Activated CD4-positive, alpha-beta T cell treated with anti-CD3 and anti-CD28 coated beads, Interleukin-2, amount 10 ng/mL, durations not matched to agents 24 days and 14 days (primary cell): ENCODE measurements around the gene TMEM51. TPM values are rescaled to one million over a fixed set of nuclear protein-coding genes. Genes with fewer than 3 reads are reported as not detected.

Experiments used
- DNase-seq: peaks from one replicate; pipeline ENCODE4 v3.0.0; 2022
- H3K27ac Mint-ChIP-seq: one replicate; pipeline ENCODE4 v1.8.0; 2022; ENCODE audit warnings: mild to moderate bottlenecking, mixed read lengths
- H3K27me3 Mint-ChIP-seq: one replicate; pipeline ENCODE4 v1.8.0; 2022; ENCODE audit warnings: mixed read lengths
- H3K36me3 Mint-ChIP-seq: one replicate; pipeline ENCODE4 v1.8.0; 2022; ENCODE audit warnings: low read depth, mild to moderate bottlenecking, mixed read lengths
- H3K4me1 Mint-ChIP-seq: one replicate; pipeline ENCODE4 v1.8.0; 2021; ENCODE audit warnings: mixed read lengths
- H3K4me3 Mint-ChIP-seq: one replicate; pipeline ENCODE4 v1.8.0; 2022; ENCODE audit warnings: mild to moderate bottlenecking, moderate library complexity, mixed read lengths
- H3K9me3 Mint-ChIP-seq: one replicate; pipeline ENCODE4 v1.8.0; 2021; ENCODE audit warnings: mixed read lengths
- intact Hi-C: fragments of 100-400 bp; cut with micrococcal nuclease; formaldehyde crosslinking; loops from one replicate; pipeline ENCODE4 v1.15.1; 2023
- total RNA-seq: library from RNA; stranded (reverse); gene quantifications from 2 replicates; pipeline ENCODE4 v1.2.3, GENCODE V29; 2022

Gene TMEM51
- total RNA-seq, 1 donor from 2014 or later, result 0.14 TPM

DNA sequence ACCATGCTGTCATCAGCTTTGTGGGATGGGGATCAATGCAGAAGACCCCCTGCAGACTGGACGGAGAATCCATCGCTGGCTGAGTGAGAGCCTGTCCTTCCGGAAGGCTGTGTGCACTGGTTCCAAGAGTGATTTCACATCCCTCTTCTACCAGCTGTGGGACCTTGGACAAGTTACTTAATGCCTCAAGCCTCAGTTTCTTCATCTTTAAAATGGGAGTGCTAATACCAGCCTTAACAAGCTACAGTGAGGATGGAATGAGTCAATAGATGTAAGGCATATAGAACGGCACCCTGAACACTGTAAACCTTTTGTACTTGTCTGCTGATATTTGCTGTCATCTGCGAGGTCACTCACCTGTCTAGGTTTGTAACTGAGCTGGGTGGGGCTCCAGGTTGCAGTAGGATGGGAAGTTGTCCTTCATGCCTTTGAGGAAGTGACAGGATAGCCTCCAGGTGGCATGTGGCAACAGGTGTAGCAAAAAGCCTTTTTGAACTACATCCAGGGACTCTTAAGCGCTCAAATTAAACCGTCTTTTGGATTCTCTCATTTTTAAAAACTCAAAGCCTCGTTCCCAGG is 27.5 kb downstream of the TMEM51 start:
- peaks cover 40% of the 10 kb centered on the region for H3K27me3 Mint-ChIP-seq
- no peaks in the 10 kb centered on the region for H3K4me1 Mint-ChIP-seq
- no peak overlapping the region for H3K4me3 Mint-ChIP-seq
- H3K36me3 Mint-ChIP-seq, result no peaks in the 10 kb centered on the region
- no peak for DNase-seq
- intact Hi-C loops, result no loop called here
- H3K27ac Mint-ChIP-seq, result no peak overlapping the region
- no peaks in the 10 kb centered on the region for H3K9me3 Mint-ChIP-seq

DNA sequence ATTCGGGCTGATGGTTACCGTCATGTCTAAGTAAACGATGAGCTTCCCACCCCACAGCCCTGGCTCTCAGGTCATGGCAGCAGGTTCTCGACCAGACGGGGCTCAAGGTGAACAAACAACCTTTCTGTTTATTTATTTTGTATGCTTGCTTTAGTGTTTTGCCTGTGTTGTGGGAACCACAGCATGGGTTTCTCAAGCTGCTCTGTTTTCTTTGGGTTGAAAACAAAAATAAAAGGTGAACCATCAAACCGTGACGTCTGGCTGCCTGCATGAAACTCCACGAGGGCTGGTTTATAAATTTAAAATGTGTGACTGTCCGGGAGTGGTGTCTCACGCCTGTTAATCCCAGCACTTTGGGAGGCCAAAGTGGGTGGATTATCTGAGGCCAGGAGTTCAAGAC is 28.0 kb downstream of the TMEM51 start:
- H3K4me1 Mint-ChIP-seq, result no peaks in the 10 kb centered on the region
- intact Hi-C loops, result no loop called here
- no peak overlapping the region for H3K27ac Mint-ChIP-seq
- H3K27me3 Mint-ChIP-seq, result peaks cover 38% of the 10 kb centered on the region
- no peak overlapping the region for H3K4me3 Mint-ChIP-seq
- DNase-seq, result no peak
- no peaks in the 10 kb centered on the region for H3K36me3 Mint-ChIP-seq
- no peaks in the 10 kb centered on the region for H3K9me3 Mint-ChIP-seq

DNA sequence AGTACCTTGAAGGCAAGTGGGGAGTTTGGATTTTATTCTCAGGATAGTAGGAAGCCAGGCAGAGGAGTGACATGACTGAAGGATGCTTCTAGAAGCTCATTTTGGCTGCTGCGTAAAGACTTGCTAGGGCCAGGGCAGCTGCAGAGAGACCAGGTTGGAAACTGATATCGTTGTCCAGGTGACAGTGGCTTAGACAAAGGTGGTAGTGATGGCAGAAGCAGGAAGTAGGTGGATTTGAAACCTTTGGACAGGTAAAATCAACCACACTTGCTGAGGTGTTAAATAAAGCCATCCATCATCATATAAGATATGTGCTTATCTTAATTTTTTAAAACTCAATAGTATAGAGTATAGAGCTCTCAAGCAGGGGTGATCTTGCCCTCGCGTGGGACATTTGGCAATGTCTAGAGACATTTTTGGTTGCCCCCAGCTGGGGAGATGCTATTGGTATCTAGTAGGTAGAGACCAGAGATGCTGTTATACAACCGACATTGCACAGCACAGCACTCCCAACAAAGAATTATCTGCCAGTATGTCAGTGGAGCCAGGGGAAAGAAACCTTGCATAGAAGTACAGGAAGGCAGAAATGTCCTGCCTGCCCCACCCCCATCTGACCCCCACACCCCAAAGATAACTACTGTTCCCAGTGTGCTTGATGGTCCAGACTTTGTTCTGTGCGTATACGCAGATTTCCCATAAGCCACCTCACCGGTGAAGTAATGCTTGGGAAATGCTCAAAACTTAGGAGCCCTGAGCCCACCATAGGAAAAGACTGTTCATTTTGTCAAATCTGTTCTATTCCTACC is 31.1 kb downstream of the TMEM51 start:
- Mint-ChIP-seq H3K27me3 (peaks cover 24% of the 10 kb centered on the region), H3K9me3 (no peaks in the 10 kb centered on the region), H3K27ac (no peak overlapping the region), H3K4me1 (no peaks in the 10 kb centered on the region), H3K4me3 (no peak overlapping the region), H3K36me3 (no peaks in the 10 kb centered on the region)
- DNase-seq, result no peak
- intact Hi-C loops, result no loop called here

- no peaks in the 10 kb centered on the region for H3K36me3 Mint-ChIP-seq
- no peak overlapping the region for H3K4me3 Mint-ChIP-seq
- peaks cover 19% of the 10 kb centered on the region for H3K27me3 Mint-ChIP-seq
- no peak for DNase-seq
- H3K9me3 Mint-ChIP-seq, result no peaks in the 10 kb centered on the region
- intact Hi-C loops, result no loop called here
- H3K27ac Mint-ChIP-seq, result no peak overlapping the region
- H3K4me1 Mint-ChIP-seq, result no peaks in the 10 kb centered on the region
Observed at GRCh38 chr1:15185617-15186016, 32.1 kb downstream of the TMEM51 start.

DNA sequence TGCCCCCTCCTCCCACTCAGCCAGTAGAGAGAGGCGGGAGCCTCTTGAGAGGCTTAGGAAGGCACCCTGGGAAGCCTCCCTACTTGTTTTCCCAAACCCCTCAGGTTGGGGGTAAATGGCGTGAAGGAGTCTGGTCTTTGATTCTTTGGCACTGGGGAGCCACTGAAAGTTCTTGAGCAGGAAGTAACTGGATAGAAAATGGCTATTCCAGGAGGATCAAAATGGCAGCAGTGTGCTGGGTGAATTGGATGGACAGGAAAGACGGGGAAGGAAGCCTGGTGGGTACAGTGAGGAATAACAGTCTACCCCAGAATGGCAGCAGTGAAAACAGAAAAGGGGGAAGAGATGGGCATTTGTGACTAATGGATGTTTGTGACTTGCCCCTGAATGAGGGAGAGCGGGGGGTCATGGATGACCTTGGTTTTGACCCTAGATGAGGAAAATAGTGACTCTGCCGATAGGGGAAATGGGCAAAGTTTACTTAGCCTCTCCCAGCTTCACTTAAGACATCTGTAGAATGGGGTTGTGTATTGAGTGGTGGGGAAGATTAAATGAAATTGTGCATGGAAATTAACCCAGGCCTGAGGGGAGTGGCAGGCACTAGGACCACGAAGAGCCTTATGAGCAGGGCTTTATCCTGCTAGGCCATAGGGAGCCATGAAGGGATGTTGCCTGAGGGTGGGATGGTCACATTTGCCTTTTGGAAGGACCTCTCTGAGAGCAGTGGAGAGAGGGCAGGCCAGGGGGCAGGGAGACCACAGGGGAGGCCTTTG is 32.7 kb downstream of the TMEM51 start:
- no peak overlapping the region for H3K27ac Mint-ChIP-seq
- H3K4me1 Mint-ChIP-seq, result no peaks in the 10 kb centered on the region
- no peaks in the 10 kb centered on the region for H3K36me3 Mint-ChIP-seq
- H3K9me3 Mint-ChIP-seq, result no peaks in the 10 kb centered on the region
- no peak overlapping the region for H3K4me3 Mint-ChIP-seq
- intact Hi-C loops, result no loop called here
- peaks cover 17% of the 10 kb centered on the region for H3K27me3 Mint-ChIP-seq
- no peak for DNase-seq

DNA sequence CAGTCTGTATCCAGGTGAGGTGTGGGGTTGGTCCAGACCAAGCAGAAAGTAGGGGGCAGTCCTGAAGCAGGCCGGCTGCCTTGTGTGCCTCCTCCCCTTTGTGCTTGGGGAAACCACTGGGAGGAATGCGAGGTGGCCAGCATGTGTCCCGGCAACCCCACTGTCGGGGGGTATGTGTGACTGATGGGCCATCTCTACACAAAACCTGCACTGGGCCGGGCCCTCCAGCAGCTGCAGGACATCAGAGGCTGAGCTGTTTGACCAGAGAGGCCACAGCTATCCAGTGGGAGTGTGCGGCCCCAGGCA is 33.3 kb downstream of the TMEM51 start:
- Mint-ChIP-seq H3K27ac (no peak overlapping the region), H3K9me3 (no peaks in the 10 kb centered on the region), H3K36me3 (no peaks in the 10 kb centered on the region), H3K4me1 (no peaks in the 10 kb centered on the region), H3K4me3 (no peak overlapping the region), H3K27me3 (peaks cover 21% of the 10 kb centered on the region)
- DNase-seq, result no peak
- intact Hi-C loops, result no loop called here

- intact Hi-C loops, result no loop called here
- peaks cover 22% of the 10 kb centered on the region for H3K27me3 Mint-ChIP-seq
- no peaks in the 10 kb centered on the region for H3K36me3 Mint-ChIP-seq
- H3K4me1 Mint-ChIP-seq, result no peaks in the 10 kb centered on the region
- H3K4me3 Mint-ChIP-seq, result no peak overlapping the region
- no peak for DNase-seq
- H3K9me3 Mint-ChIP-seq, result no peaks in the 10 kb centered on the region
- no peak overlapping the region for H3K27ac Mint-ChIP-seq
Observed at GRCh38 chr1:15187175-15188129, 33.9 kb downstream of the TMEM51 start.

GRCh38 chr1:15188130-15188524 is 34.6 kb downstream of the TMEM51 start:
- no peak overlapping the region for H3K4me3 Mint-ChIP-seq
- DNase-seq, result no peak
- H3K27me3 Mint-ChIP-seq, result peaks cover 20% of the 10 kb centered on the region
- H3K27ac Mint-ChIP-seq, result no peak overlapping the region
- H3K9me3 Mint-ChIP-seq, result no peaks in the 10 kb centered on the region
- intact Hi-C loops, result no loop called here
- no peaks in the 10 kb centered on the region for H3K36me3 Mint-ChIP-seq
- H3K4me1 Mint-ChIP-seq, result no peaks in the 10 kb centered on the region

- intact Hi-C loops, result no loop called here
Observed at GRCh38 chr1:15188678-15189077, 35.1 kb downstream of the TMEM51 start.

DNA sequence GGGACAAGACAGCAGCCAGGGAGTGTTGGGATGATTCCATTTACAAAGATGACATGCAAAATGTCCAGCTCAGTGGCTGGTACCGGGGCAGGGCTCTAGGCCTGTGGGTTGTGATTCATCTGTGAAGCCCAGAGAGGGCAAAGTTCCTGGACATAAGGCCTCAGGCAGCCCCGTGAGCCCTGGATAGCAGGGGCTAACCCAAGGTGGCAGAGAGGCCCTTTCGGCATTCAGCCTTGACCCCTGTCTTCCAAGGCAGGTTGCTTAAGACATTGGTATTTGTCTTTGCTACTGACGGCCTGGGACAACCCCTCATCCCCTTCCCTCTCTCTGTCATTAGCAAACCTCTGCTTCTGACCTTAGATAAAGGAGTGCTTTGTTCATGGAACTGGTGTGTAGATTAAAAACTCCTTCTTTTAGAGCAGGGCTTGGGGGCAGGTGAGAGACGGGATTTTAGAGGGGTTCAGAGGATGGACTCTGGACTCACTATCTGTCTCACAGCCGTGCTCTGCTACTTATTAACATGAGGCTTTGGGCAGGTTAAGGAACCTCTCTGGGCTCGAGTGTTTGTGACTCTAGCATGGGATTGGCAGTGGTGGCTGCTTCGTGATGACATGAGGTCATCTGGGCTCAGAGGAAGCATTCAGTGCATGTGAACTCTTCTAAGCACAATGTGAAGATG is 36.3 kb downstream of the TMEM51 start:
- no peak overlapping the region for H3K4me3 Mint-ChIP-seq
- no peaks in the 10 kb centered on the region for H3K9me3 Mint-ChIP-seq
- no peaks in the 10 kb centered on the region for H3K4me1 Mint-ChIP-seq
- peaks cover 16% of the 10 kb centered on the region for H3K27me3 Mint-ChIP-seq
- H3K36me3 Mint-ChIP-seq, result no peaks in the 10 kb centered on the region
- H3K27ac Mint-ChIP-seq, result no peak overlapping the region
- no peak for DNase-seq
- intact Hi-C loops, result no loop called here

More at GRCh38 chr1:15188678-15189077, 35.1 kb downstream of the TMEM51 start:
- no peaks in the 10 kb centered on the region for H3K9me3 Mint-ChIP-seq
- no peaks in the 10 kb centered on the region for H3K36me3 Mint-ChIP-seq
- H3K27me3 Mint-ChIP-seq, result peaks cover 16% of the 10 kb centered on the region
- no peak for DNase-seq
- no peak overlapping the region for H3K4me3 Mint-ChIP-seq
- H3K27ac Mint-ChIP-seq, result no peak overlapping the region
- H3K4me1 Mint-ChIP-seq, result no peaks in the 10 kb centered on the region

GRCh38 chr1:15191267-15191666 is 37.7 kb downstream of the TMEM51 start:
- H3K4me1 Mint-ChIP-seq, result no peaks in the 10 kb centered on the region
- no peak overlapping the region for H3K27ac Mint-ChIP-seq
- intact Hi-C loops, result no loop called here
- H3K4me3 Mint-ChIP-seq, result no peak overlapping the region
- H3K36me3 Mint-ChIP-seq, result no peaks in the 10 kb centered on the region
- no peaks in the 10 kb centered on the region for H3K9me3 Mint-ChIP-seq
- H3K27me3 Mint-ChIP-seq, result peaks cover 11% of the 10 kb centered on the region
- DNase-seq, result no peak

GRCh38 chr1:15191770-15192169 is 38.2 kb downstream of the TMEM51 start:
- H3K4me1 Mint-ChIP-seq, result no peaks in the 10 kb centered on the region
- intact Hi-C loops, result no loop called here
- no peaks in the 10 kb centered on the region for H3K36me3 Mint-ChIP-seq
- H3K9me3 Mint-ChIP-seq, result no peaks in the 10 kb centered on the region
- H3K27me3 Mint-ChIP-seq, result peaks cover 11% of the 10 kb centered on the region
- no peak overlapping the region for H3K4me3 Mint-ChIP-seq
- no peak for DNase-seq
- H3K27ac Mint-ChIP-seq, result no peak overlapping the region

DNA sequence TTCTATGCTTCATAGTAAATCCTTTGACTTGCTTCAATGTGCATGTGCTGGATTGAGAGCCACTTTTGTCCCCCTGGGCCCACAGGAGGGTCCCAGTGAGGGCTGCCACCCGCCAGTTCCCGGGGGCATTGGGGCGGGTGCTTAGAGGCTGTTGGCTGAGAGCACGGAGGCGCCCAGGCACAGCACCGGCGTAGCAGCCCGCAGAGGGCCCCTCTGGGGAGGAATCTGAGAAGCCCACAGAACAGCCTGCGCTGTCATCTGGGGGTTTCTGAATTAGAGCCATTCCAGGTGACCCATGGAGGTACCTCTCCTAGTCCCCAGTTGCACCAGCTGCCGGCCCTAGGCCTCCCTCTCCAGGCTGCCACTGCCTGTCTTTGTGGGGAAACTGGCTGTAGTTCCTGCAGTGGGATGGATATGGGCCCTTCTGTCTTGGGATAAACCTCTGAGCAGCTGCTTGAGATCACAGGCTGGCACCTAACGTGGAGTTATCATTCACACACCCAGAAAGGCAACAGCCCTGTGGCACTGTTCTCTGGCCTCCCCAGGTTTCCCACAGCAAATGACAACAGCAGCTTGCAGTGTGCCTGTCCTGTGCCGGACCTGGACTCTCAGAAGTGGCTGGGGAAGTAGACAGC is 39.5 kb downstream of the TMEM51 start:
- Mint-ChIP-seq H3K27ac (no peak overlapping the region), H3K9me3 (no peaks in the 10 kb centered on the region), H3K36me3 (no peaks in the 10 kb centered on the region), H3K27me3 (peaks cover 11% of the 10 kb centered on the region), H3K4me1 (no peaks in the 10 kb centered on the region), H3K4me3 (no peak overlapping the region)
- intact Hi-C loops, result no loop called here
- DNase-seq, result no peak
